ENCODE measurements around the gene SPP1.
"Not testable (repeated sequence)": the region's sequence is repeated elsewhere in the genome, so short reads cannot be mapped to it uniquely, and the experiment has no call there.

The SPP1 gene

DNA sequence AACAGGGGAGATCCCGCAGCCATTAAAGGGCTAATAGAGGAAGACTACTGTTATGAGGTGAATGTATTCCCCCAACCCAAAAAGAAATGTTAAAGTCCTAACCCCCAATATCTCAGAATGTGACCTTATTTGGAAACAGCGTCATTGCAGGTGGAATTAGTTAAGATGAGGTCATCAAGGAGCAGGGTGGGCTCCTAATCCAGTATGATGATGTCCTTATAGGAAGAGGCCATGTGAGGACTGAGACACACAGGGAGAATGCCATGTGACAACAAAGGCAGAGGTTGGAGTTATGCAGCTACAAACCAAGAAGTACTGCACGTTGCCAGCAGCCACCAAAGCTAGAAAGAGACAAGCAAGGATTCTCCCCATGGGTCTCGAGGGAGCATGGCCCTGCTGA, 14.3 kb downstream of the SPP1 start:
- DNase-seq (ENCODE audit: low spot score) = no peak

DNA sequence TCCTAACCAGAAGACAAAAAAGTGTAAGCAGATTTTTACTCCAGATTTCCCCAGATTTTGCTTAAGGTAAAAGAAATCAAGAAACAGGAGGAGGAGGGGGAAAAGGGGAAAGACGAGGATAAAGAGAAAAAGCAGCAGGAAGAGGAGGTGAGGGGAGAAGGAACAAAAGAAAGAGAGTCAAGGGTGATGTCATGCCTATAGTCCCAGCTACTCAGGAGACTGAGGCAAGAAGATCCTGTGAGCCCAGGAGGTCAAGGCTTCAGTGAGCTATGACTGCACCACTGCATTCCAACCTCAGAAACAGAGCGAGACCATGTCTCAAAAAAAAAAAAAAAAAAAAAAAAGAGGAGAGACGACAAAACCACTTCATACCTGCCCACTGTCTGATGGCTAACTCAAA, 19.9 kb downstream of the SPP1 start:
- DNase-seq (ENCODE audit: low spot score) = no peak

DNA sequence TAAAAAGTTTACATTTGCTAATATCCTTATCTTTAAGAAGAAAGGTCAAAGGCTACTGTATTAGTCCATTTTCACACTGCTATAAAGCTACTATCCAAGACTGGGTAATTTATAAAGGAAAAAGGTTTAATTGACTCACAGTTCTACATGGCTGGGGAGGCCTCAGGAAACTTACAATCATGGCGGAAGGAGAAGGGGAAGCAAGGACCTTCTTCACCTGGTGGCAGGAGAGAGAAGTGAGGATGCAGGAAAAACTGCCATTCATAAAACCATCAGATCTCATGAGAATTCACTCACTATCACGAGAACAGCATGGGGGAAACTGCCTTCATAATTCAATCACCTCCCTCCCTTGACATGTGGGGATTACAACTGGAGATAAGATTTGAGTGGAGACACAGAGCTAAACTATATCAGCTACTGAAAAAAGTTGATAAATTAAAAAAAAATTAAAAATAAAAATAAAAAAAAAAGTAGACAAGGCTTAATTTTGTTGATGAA, 23.7 kb downstream of the SPP1 start:
- DNase-seq (ENCODE audit: low spot score) = not testable (repeated sequence)

DNA sequence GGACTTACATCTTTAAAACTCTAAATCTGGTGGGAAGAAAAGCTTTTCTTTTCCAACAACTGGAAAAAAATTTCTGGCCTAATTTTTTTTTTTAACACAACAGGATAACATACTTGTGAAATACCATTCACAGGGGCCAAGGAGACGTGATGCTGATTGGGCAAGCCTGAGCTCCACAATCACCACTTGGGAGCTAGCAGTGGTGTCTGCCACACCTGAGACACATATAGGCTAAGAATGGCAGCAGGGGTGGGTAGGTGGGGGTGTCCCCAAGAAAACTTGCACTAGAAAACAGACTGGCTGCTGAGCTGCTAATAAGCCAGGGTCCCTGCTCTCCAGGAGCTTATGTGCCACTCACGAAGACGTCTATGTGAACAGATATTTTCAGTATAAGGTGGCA, 26.4 kb downstream of the SPP1 start:
- DNase-seq (ENCODE audit: low spot score) = no peak

DNA sequence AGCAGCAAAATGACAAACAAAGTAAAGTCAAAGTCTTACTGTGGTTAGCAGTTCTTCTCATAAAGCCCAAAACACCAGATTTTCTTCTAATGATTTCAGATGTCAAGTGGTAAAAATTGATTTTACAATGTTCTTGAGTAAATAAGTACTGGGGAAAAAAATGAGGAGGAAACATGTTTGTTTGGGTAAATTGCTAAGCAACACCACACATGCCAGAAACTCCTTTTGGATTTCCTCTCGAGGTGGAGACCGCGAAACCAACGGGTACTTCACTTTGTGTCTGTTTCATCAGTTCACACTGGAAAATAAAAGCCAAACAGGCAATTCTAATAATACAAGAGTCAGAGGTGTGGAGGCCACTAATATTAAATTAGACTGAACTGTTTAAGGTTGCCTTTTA, 27.3 kb downstream of the SPP1 start:
- DNase-seq (ENCODE audit: low spot score) = no peak

DNA sequence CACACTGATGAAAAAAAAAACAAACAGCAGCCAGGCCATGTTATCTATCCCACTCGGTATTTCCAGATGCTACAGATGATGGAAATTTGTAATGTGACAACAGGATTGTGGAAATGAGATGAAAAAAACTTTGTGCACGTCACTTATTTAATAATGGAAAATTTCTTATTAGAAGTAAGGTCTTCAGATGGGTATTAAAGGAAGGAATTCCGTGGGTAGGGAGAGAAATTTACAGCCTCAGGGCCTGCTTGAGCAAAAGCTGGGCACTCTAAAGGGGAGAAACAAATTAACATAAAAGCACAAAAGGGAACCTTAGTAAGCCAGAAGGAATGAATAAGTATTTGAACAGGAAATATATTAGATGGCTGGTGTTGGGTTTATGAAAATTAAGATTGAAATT, 27.7 kb downstream of the SPP1 start:
- DNase-seq (ENCODE audit: low spot score) = no peak

DNA sequence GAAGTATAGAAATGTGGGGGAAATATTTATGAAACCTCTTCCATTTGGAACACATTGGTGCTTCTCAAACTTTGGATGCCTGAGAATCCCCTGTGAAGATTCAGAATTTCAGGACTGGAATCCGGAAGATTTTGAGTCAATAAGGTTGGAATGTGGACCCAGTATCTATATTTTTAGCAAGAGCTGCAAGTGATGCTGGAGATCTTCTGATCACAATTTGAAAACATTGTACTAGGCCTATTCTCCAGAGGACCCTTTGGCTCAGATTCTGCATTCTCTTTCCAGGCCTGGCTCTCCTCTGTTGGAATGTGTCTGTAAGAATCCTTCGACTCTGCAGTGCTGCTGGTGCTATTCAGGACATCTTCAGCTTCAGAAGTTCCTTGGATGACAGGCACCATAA, 29.6 kb downstream of the SPP1 start:
- no peak for DNase-seq (ENCODE audit: low spot score)

DNA sequence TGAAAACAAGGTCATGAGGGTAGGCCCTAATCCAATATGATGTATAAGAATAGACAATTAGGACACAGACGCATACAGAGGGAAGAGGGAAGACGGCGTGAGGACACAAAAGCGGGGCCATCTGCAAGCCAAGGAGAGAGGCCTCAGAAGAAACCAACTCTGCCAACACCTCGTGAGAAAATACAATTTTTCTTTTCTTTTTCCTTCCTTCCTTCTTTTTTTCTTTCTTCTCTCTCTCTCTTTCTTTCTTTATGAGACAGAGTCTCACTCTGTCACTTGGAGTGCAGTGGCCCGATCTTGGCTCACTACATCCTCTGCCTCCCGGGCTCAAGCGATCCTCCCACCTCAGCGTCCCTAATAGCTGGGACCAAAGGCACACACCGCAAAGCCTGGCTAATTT, 30.4 kb downstream of the SPP1 start:
- no peak for DNase-seq (ENCODE audit: low spot score)

DNA sequence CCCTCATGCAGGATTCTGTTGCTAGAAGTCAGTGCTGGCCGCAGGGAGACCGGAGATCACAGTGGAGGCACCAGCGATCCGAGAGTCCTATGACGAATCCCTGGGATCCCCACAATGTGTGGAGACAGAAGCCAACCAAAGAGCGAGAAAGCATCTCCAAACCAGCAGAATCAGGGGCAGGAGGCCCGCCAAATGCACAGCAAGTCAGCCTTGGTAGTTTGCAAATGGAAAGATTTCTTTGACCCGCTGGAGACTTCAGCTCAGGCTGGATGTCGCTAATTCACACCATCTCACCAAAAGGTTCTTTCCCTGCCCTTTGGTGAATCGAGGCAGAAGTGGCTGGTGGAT, 31.4 kb downstream of the SPP1 start:
- no peak for DNase-seq (ENCODE audit: low spot score)

DNA sequence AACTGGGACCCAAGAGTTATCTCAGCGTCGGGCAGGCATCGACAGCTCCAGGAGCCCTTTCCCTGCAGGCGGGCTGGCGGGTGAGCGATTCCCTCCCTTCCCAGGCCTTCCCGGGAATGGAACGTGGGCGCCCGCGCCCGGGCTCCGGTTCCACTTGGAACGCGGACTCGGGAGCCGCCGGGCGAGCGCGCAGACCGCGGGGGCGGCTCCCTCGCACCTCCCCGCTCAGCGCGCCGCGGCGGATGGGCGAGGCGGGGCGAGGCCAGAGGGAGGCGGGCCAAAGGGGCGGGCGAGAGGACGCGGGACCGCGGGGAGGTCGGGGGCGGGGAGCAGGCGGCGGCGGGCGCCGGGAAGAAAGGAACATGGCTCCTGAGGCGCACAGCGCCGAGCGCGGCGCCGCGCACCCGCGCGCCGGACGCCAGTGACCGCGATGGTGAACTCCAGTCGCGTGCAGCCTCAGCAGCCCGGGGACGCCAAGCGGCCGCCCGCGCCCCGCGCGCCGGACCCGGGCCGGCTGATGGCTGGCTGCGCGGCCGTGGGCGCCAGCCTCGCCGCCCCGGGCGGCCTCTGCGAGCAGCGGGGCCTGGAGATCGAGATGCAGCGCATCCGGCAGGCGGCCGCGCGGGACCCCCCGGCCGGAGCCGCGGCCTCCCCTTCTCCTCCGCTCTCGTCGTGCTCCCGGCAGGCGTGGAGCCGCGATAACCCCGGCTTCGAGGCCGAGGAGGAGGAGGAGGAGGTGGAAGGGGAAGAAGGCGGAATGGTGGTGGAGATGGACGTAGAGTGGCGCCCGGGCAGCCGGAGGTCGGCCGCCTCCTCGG, 32.0 kb downstream of the SPP1 start, which contains the start of gene PKD2:
Gene PKD2 (plus strand): TSS at position 332 of the 818 bp plus-strand sequence. CDS start 99 bp downstream, at position 431.
- peak; percentile 81 for DNase-seq (ENCODE audit: low spot score)

DNA sequence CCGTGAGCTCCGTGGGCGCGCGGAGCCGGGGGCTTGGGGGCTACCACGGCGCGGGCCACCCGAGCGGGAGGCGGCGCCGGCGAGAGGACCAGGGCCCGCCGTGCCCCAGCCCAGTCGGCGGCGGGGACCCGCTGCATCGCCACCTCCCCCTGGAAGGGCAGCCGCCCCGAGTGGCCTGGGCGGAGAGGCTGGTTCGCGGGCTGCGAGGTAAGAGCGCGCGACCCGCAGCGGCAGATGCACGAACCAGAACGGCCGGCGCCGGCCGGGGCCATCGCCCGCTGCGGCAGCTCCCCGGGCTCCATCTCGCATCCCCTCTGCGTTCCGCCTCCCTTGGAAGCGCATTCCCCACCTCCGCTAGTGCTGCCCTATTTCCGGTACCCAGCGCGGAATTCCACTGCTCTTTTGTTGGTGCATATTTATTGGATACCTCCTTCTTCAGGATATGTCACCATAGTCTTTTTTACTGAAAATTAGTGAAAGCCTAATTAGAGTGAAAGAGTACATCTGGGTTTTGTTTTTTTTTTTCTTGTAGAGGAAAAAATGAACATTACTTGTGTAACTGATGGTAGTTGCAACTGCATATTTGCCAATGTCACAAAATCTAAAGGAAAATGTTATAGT, 32.7 kb downstream of the SPP1 start:
- peak; percentile 21 for DNase-seq (ENCODE audit: low spot score)

DNA sequence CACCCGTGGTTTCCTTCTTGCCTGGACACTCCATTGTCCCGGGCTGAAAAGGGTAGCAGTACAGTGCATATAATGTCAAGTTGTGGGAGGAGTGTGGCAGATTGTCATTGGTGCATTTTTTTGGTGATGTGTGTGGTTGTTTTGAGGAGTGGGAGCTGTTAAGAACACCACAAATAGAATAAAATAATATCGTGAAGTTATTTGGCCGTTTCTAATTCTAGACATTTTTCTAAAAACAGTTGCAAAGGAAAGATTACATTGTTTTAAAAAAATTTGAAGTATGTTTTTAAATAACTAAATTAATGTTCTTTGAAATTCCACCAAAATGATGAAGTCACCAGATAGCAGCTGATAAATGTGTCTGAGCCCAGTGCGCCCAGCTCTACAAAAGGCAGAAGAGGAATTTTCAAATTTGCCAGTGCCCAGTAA, 33.2 kb downstream of the SPP1 start:
- peak; percentile 19 for DNase-seq (ENCODE audit: low spot score)

DNA sequence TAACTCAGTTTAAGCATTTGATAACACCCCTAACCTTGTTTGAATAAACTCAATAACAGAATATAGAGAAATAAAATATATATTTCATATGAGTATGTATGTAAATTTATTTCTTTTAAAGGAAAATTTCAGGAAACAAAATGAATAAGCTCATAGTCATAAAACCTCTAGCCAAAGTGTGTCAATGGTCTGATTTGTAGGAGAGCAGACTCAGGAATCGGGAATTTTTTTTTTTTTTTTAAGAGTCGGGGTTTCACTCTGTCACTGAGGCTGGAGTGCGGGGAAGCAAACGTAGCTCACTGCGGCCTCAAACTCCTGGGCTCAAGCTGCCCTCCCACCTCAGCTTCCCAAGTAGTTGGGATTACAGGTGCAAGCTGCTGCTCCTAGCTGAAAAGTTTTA, 34.4 kb downstream of the SPP1 start:
- no peak for DNase-seq (ENCODE audit: low spot score)

DNA sequence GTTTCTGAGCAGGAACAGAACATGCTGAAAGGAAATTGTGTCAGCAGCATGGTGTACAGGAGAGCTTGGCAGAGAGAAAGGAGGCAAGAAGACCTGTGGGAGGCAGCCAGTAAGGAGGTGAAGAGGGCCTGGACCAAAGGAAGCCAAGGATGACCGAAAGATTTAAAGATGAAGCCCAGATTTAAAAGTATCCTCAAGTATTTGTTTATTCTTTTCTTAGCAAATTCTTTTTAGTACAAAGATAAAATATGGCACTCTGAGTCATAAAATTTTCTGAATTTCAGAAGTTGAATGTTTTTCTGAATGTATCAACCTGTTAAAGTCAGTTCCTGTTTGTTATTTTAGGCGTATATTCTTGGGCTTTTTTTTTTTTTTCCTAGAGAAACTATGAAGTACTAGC, 35.5 kb downstream of the SPP1 start:
- DNase-seq (ENCODE audit: low spot score) = no peak

DNA sequence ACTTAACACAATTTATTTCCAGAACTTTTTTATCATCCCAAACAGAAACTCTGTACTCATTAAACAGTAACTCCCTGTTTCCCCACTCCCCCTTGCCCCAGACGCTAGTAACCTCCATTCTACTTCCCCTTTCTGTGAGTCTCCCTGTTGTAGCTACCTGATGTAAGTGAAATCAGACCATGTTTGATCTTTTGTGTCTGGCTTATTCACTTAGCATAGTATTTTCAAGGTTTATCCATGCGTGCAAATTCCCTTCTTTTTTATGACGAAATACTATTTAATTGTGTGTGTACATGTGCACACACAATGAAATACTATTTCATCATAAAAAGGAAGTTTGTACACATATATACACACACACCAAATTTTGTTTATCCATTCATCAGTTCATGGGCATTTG, 37.1 kb downstream of the SPP1 start:
- no peak for DNase-seq (ENCODE audit: low spot score)

DNA sequence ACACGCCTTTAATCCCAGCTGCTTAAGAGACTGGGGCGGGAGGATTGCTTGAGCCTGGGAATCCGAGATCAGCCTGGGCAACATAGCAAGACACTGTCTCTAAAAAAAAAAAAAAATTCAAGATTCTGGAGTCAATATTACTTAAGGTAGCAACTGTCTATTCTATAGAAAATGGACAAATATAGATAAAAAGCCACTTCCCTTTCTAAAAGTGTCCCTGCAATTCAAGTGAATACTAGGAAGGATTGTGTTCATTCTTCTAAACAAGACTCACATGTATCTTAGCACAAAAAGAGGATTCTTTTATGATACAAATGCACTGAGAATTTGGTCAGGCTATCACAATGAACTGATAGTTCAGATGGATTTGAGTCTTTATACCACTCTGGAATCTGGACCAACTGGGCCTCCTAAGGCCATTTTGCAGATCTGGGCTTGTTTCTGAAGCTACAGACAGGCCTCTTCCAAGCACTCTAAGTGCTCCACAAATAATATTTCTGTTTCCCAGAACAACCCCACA, 38.9 kb downstream of the SPP1 start:
- no peak for DNase-seq (ENCODE audit: low spot score)

DNA sequence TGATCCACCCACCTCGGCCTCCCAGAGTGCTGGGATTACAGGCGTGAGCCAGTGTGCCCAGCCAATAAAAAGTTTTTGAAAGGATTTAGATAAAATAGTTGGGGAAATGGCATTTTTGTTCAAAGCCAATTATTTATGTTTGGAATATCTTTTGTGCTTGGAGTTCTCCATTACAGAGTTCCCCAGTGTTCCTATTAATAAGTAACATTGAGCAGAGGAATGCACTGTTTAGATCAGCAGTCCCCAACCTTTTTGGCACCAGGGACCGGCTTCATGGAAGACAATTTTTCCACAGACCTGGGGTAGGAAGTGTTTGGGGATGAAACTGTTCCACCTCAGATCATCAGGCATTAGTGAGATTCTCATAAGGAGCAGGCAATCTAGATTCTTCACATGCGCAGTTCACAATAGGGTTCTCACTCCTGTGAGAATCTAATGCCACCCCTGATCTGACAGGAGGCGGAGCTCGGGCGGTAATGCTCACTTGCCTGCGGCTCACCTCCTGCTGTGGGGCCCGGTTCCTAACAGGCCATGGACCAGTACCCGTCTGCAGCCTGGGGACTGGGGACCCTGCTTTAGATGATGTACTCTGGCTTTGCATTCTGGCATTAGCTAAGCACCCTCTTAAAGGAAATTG, 40.3 kb downstream of the SPP1 start:
- DNase-seq (ENCODE audit: low spot score) = no peak

DNA sequence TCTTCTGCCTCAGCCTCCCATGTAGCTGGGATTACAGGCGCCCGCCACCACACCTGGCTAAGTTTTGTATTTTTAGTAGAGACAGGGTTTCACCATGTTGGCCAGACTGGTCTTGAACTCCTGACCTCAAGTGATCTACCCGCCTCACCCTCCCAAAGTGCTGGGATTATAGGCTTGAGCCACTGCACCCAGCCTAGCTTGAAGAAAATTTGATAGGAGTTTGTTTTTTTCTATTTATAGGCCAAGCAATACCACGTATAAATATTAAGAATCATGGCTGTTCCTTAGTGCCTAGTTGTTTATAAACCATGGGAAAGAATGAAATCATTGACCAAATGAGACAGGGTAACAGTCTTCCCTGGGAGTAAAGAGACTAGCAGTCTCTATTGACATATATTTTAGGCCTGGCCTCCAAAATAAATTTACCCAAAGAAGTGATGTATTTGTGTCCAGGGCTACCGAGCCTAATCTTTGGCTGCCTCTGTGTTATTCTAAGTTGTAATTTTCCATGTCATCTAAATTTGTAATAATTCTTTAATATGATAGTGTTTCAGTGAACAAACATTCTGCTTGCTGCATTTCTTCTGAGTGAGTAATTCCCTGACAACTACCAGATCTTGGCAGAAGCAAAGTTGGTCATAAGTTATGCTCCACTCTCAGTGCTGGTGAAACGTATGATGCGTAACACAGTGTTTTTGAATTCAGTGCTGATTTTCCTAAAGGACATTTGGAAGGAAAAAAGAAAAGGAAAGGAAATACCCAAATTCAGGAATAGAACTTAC, 42.2 kb downstream of the SPP1 start:
- no peak for DNase-seq (ENCODE audit: low spot score)

DNA sequence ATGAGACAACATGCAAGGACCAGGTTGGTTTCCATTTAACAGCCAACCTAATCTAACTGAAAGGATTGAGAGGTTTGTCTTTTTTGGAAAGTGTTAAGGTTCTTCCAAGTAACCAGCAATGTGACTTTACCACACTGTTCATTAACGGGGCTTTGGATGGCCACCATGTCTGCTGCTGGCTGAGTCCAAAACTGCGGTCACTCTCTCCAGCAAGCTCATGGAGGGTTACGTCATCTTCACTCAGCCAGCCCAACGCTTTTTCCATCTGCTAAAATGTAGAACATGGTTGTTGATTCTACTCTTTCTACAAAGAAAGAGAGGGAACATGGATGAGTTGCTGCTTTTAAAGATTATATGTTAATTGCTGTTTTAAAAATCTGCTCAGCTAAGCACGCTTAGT, 43.0 kb downstream of the SPP1 start:
- no peak for DNase-seq (ENCODE audit: low spot score)

DNA sequence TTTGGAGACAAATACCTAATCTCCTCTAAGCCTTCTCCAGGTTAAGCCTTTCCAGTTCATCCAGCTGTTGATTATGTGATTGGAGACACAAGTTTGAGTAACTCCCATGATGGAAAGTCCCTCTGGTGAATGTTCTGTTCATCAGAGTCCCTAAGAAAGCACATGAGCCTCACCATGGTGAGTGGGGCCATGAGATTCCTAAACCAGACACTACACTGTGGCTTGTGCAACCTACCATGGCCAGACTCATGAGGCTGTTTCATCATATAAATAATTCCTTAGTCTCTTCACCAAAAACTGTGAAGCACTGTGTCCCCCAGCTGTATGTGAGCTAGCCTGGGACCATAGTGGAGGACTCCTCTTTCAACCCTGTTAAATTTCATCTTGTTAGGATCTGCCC, 46.3 kb downstream of the SPP1 start:
- no peak for DNase-seq (ENCODE audit: low spot score)

DNA sequence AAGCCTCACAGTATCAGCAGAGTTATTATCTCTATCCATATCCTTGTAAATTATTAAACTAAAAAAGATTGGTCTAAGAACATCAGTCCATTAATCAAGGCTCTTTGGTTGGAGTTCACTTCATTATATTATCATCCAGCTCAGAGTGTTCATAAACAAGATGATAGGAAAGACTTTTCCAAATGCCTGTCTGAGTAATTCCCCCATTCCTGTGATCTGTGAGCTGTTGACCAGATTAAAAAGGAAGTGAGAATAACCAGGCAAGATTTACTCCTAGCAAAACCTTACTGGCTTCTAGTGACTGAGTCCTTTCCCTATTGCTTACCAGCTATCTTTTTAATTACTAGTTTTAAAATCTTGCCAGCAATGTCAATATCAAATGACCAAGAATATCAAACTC, 46.8 kb downstream of the SPP1 start:
- DNase-seq (ENCODE audit: low spot score) = no peak

Measured in activated CD4-positive, alpha-beta T cell treated with anti-CD3 and anti-CD28 coated beads, Interleukin-2, Interleukin-4, amounts not matched to agents 100 ng/mL and 50 ng/mL, durations not matched to agents 16 hours and 8 hours (primary cell).